ENCODE results near the gene MAPK6. TPM values are rescaled to one million over a fixed set of nuclear protein-coding genes. Genes with fewer than 3 reads are reported as not detected.

The MAPK6 gene
- total and polyA plus RNA-seq, 2 donors (not counting 1 experiment from before 2014, with no cell fraction given), result 3.2 to 17.9 TPM

DNA sequence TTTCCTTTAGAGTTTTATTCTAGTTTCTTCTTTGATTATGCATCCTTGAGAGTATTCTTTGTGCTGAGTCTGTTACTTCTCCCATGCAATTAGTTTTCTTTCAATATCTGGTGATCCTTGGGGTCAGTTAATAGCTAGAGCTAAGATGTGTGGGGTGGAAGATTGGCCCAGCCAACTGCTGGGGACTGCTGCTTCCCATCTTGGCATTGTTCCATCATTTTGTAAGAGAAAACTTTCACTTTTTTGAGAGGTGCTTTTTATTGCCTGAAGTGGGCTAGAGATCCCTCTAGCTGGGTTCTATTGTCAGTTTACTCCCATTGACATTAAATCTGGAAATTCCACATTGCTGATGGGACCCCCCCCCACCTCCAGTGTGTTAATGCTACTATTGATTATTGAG, 78.2 kb downstream of the MAPK6 start:
- no peak overlapping the region for H3K27ac Mint-ChIP-seq
- H4K20me1 ChIP-seq (ENCODE audit: control insufficient read depth, insufficient read depth, low read length, poor library complexity, severe bottlenecking), result no peaks in the 10 kb centered on the region
- no peaks in the 10 kb centered on the region for H3K79me2 ChIP-seq (ENCODE audit: control insufficient read depth, insufficient read depth, low read length)
- no peak overlapping the region for H3K4me2 ChIP-seq (replicated peaks; ENCODE audit: low read depth, low read length, poor library complexity, severe bottlenecking)
- H3K4me1 Mint-ChIP-seq, result peaks cover 4% of the 10 kb centered on the region
- DNase-seq (no peak), ATAC-seq (ENCODE audit: low read depth) (no peak)
- no peaks in the 10 kb centered on the region for H3K9me3 Mint-ChIP-seq (ENCODE audit: insufficient read depth)
- H3K9me3 ChIP-seq (ENCODE audit: control extremely low read depth in 1 of 3, control insufficient read depth in 2 of 3, insufficient read depth in 1 of 3, low read length in 2 of 3), result no peaks in the 10 kb centered on the region
- ChIA-PET POLR2A (no interaction called here), CTCF (interaction anchor here (1.4 to 1.5 kb wide), 2 partner anchors 14 to 19 kb away, joined by 4 to 6 read pairs; no protein-coding TSS in a partner anchor)
- no peak overlapping the region for H2AFZ ChIP-seq (ENCODE audit: insufficient read depth, low read depth, low read length, poor library complexity, severe bottlenecking)
- H3K4me1 ChIP-seq (ENCODE audit: control insufficient read depth in 2 of 2, insufficient read depth in 2 of 2, low read length in 2 of 2), result peaks cover 4 to 6% of the 10 kb centered on the region in 2 donors
- H3K36me3 ChIP-seq (replicated peaks in 1 of 2; ENCODE audit: control extremely low read depth in 1 of 2, control insufficient read depth in 1 of 2, extremely low read depth in 1 of 2, insufficient read depth in 2 of 2, low read length in 1 of 2), result no peaks in the 10 kb centered on the region
- TF ChIP-seq EZH2 (IDR thresholded peaks at IDR 0.05; ENCODE audit: borderline replicate concordance, insufficient read depth, low read depth, low read length, poor library complexity, severe bottlenecking), result no peak
- TF ChIP-seq, protein P1, sequence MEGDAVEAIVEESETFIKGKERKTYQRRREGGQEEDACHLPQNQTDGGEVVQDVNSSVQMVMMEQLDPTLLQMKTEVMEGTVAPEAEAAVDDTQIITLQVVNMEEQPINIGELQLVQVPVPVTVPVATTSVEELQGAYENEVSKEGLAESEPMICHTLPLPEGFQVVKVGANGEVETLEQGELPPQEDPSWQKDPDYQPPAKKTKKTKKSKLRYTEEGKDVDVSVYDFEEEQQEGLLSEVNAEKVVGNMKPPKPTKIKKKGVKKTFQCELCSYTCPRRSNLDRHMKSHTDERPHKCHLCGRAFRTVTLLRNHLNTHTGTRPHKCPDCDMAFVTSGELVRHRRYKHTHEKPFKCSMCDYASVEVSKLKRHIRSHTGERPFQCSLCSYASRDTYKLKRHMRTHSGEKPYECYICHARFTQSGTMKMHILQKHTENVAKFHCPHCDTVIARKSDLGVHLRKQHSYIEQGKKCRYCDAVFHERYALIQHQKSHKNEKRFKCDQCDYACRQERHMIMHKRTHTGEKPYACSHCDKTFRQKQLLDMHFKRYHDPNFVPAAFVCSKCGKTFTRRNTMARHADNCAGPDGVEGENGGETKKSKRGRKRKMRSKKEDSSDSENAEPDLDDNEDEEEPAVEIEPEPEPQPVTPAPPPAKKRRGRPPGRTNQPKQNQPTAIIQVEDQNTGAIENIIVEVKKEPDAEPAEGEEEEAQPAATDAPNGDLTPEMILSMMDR (IDR thresholded peaks at IDR 0.05), result no peak
- peaks cover 0 to 4% (median 0%) of the 10 kb centered on the region in 4 experiments for H3K27me3 ChIP-seq (replicated peaks in 1 of 4; ENCODE audit: control extremely low read depth in 1 of 4, control insufficient read depth in 3 of 4, insufficient read depth in 4 of 4, low read length in 3 of 4)
- no peak overlapping the region for H3K27ac ChIP-seq (ENCODE audit: low read length in 2 of 2)
- intact Hi-C loops (cut with micrococcal nuclease), result no loop called here
- H3K4me3 Mint-ChIP-seq, result no peak overlapping the region
- H3K9ac ChIP-seq (ENCODE audit: low read length), result no peak overlapping the region
- H3K27me3 Mint-ChIP-seq, result no peaks in the 10 kb centered on the region
- H3K4me3 ChIP-seq (ENCODE audit: control extremely low read depth in 1 of 5, extremely low read depth in 1 of 5, insufficient read depth in 1 of 5, low read depth in 2 of 5, low read length in 4 of 5), result no peak overlapping the region

DNA sequence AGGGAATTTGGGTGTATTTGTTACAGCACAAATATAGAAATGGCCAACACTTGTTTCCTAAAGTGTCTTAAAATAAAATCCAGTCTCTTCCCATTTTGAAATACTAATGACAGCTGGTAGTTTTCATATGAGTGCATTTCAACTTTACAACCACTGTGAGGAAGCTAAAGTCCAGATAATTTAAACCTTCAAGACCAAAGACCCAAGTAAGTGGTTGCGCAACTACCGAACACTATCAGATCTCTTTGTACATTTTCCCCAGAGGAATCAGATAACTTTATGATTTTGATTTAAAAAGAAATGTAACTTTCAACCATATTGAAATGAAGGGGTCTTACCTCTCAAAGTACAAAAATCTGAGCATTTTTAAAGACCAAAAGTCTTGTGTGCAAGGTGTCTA, 79.3 kb downstream of the MAPK6 start:
- ATAC-seq (ENCODE audit: low read depth) (no peak), DNase-seq (no peak)
- no peaks in the 10 kb centered on the region for H3K9me3 ChIP-seq (ENCODE audit: control extremely low read depth in 1 of 3, control insufficient read depth in 2 of 3, insufficient read depth in 1 of 3, low read length in 2 of 3)
- CTCF ChIA-PET, result interaction anchor here (1.4 to 1.5 kb wide), 2 partner anchors 16 to 20 kb away, joined by 4 to 6 read pairs; no protein-coding TSS in a partner anchor
- H3K79me2 ChIP-seq (ENCODE audit: control insufficient read depth, insufficient read depth, low read length), result no peaks in the 10 kb centered on the region
- POLR2A ChIA-PET, result no interaction called here
- Mint-ChIP-seq H3K4me1 (peaks cover 13% of the 10 kb centered on the region), H3K4me3 (no peak overlapping the region), H3K27ac (no peak overlapping the region), H3K27me3 (no peaks in the 10 kb centered on the region), H3K9me3 (ENCODE audit: insufficient read depth) (no peaks in the 10 kb centered on the region)
- H3K27me3 ChIP-seq (replicated peaks in 1 of 4; ENCODE audit: control extremely low read depth in 1 of 4, control insufficient read depth in 3 of 4, insufficient read depth in 4 of 4, low read length in 3 of 4), result peaks cover 0 to 3% (median 0%) of the 10 kb centered on the region in 4 experiments
- no peak overlapping the region for H3K4me3 ChIP-seq (ENCODE audit: control extremely low read depth in 1 of 5, extremely low read depth in 1 of 5, insufficient read depth in 1 of 5, low read depth in 2 of 5, low read length in 4 of 5)
- WGBS (ENCODE audit: insufficient coverage), result no CpG with 5 or more reads among the region's 2 CpGs
- no peak overlapping the region for H3K9ac ChIP-seq (ENCODE audit: low read length)
- H3K4me2 ChIP-seq (replicated peaks; ENCODE audit: low read depth, low read length, poor library complexity, severe bottlenecking), result no peak overlapping the region
- no peaks in the 10 kb centered on the region for H4K20me1 ChIP-seq (ENCODE audit: control insufficient read depth, insufficient read depth, low read length, poor library complexity, severe bottlenecking)
- TF ChIP-seq EZH2 (IDR thresholded peaks at IDR 0.05; ENCODE audit: borderline replicate concordance, insufficient read depth, low read depth, low read length, poor library complexity, severe bottlenecking), result no peak
- TF ChIP-seq, protein P1 (IDR thresholded peaks at IDR 0.05), result no peak
- no peak overlapping the region for H2AFZ ChIP-seq (ENCODE audit: insufficient read depth, low read depth, low read length, poor library complexity, severe bottlenecking)
- H3K36me3 ChIP-seq (replicated peaks in 1 of 2; ENCODE audit: control extremely low read depth in 1 of 2, control insufficient read depth in 1 of 2, extremely low read depth in 1 of 2, insufficient read depth in 2 of 2, low read length in 1 of 2), result no peaks in the 10 kb centered on the region
- peaks cover 9 to 12% of the 10 kb centered on the region in 2 donors for H3K4me1 ChIP-seq (ENCODE audit: control insufficient read depth in 2 of 2, insufficient read depth in 2 of 2, low read length in 2 of 2)
- intact Hi-C loops (cut with micrococcal nuclease), result no loop called here
- no peak overlapping the region for H3K27ac ChIP-seq (ENCODE audit: low read length in 2 of 2)
